ENCODE data around the gene ALPG.

GRCh38 chr2:232362174-232362900, 44.3 kb upstream of the ALPG start:
- TF ChIP-seq EZH2 (IDR thresholded peaks at IDR 0.05; ENCODE audit: insufficient read depth, poor library complexity, severe bottlenecking), result no peak
- no peak for TF ChIP-seq EZH2phosphoT487 (IDR thresholded peaks at IDR 0.05; ENCODE audit: insufficient read depth, low read depth)

Measured in GM23248 (cell line).